Tibial nerve (tissue), 3 donors: ENCODE data around the gene PRKAG1.

ENCODE experiments used
- POLR2A ChIP-seq, 2 donors: fragments of 450-650 bp; IDR thresholded peaks; one replicate each; pipeline ENCODE4 v1.6.1; 2017; ENCODE audit warnings: antibody characterized with exemption in 2 of 2, mild to moderate bottlenecking in 2 of 2, moderate library complexity in 2 of 2
- TF ChIP-seq, protein P1 (sequence below), 5 experiments: fragments of 200-600 bp in 3 of 5; fragments of 450-650 bp in 2 of 5; sonication (generic) in 3 of 5; IDR thresholded peaks; one replicate each; pipeline ENCODE4 v1.5.1; 2016 to 2019; ENCODE audit warnings: antibody characterized with exemption in 5 of 5, mild to moderate bottlenecking in 3 of 5, moderate library complexity in 2 of 5

DNA sequence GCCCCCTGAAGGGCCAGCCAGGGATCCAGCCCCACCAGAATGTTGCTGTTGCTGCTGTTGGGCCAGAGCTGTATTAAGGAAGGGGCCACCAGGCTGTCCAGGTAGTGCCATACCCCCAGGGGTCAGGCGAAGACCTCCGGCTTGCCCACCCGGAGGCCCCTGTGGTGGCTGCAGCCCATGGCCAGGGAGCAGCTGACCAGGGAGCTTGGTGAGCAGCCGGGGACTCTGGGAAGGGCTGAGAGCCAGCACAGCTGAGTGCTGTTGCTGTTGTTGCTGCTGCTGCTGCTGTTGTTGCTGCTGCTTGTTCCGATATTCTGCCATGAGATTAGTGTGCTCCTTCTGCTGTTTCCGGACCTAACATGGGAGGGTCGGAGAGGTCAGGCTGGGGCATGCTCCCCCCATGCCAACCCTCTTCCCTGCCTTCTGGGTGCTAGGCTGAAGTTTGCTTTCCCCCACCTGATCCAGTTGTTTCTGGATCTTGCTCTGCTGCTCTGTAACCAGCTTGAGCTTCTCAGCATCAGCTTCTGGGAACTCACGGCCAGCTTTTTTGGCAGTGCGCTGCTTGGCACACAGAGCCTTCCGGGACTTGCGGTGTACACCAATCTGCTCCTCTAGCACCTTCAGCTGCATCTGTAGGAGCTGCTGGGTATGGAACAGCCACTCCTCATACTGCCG is 15.2 kb upstream of the PRKAG1 start:
- TF ChIP-seq, protein P1, sequence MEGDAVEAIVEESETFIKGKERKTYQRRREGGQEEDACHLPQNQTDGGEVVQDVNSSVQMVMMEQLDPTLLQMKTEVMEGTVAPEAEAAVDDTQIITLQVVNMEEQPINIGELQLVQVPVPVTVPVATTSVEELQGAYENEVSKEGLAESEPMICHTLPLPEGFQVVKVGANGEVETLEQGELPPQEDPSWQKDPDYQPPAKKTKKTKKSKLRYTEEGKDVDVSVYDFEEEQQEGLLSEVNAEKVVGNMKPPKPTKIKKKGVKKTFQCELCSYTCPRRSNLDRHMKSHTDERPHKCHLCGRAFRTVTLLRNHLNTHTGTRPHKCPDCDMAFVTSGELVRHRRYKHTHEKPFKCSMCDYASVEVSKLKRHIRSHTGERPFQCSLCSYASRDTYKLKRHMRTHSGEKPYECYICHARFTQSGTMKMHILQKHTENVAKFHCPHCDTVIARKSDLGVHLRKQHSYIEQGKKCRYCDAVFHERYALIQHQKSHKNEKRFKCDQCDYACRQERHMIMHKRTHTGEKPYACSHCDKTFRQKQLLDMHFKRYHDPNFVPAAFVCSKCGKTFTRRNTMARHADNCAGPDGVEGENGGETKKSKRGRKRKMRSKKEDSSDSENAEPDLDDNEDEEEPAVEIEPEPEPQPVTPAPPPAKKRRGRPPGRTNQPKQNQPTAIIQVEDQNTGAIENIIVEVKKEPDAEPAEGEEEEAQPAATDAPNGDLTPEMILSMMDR (IDR thresholded peaks at IDR 0.05): no peak
- no peak for TF ChIP-seq POLR2A (IDR thresholded peaks at IDR 0.05)
